Uterus (tissue), 4 donors: ENCODE measurements around the gene ACSL3. TPM values are rescaled to one million over a fixed set of nuclear protein-coding genes. Genes with fewer than 3 reads are reported as not detected.
"Not testable (repeated sequence)": the region's sequence is repeated elsewhere in the genome, so short reads cannot be mapped to it uniquely, and the experiment has no call there.

Experiments
- DNase-seq, 2 donors: peaks; one replicate each; pipeline ENCODE4 v3.0.0-alpha.2; 2019 to 2020
- H3K27ac ChIP-seq, 2 donors: fragments of 200-600 bp; sonication (generic); 1 replicate in 1 of 2; 2 replicates in 1 of 2; pipeline ENCODE4 v1.5.1; 2016 to 2018
- H3K27me3 ChIP-seq, 2 donors: fragments of 200-600 bp; sonication (generic); one replicate each; pipeline ENCODE4 v1.5.1; 2018 to 2019; ENCODE audit warnings: control low read depth in 1 of 2
- H3K36me3 ChIP-seq, 2 donors: fragments of 200-600 bp; sonication (generic); one replicate each; pipeline ENCODE4 v1.5.1; 2019; ENCODE audit warnings: control low read depth in 1 of 2
- H3K4me1 ChIP-seq, 2 donors: fragments of 200-600 bp; sonication (generic); one replicate each; pipeline ENCODE4 v1.5.1; 2018 to 2019; ENCODE audit warnings: control low read depth in 1 of 2
- H3K4me3 ChIP-seq, 2 donors: fragments of 200-600 bp; sonication (generic); 1 replicate in 1 of 2; 2 replicates in 1 of 2; pipeline ENCODE4 v1.5.1; 2018 to 2019; ENCODE audit warnings: mild to moderate bottlenecking in 1 of 2
- H3K9me3 ChIP-seq, 2 donors: fragments of 200-600 bp; sonication (generic); one replicate each; pipeline ENCODE4 v1.5.1; 2019; ENCODE audit warnings: control low read depth in 1 of 2
- POLR2A ChIP-seq, 2 donors: fragments of 450-650 bp; IDR thresholded peaks; one replicate each; pipeline ENCODE4 v1.6.1; 2016; ENCODE audit warnings: antibody characterized with exemption in 2 of 2, mild to moderate bottlenecking in 1 of 2, moderate library complexity in 1 of 2
- intact Hi-C: fragments of 100-400 bp; cut with DNase I; formaldehyde crosslinking; loops from one replicate; pipeline ENCODE4 v1.15.1; 2023; ENCODE audit warnings: low total_unique reads
- total RNA-seq, 4 donors: library from RNA; depleted of rRNA in 3 of 4; stranded (reverse); fragments of >200 nt in 3 of 4; gene quantifications; one replicate each; pipeline versions ENCODE4 v1.1.0 to v1.2.4, GENCODE V29; 2014 to 2023
- TF ChIP-seq, protein P1 (sequence below), 4 experiments: fragments of 200-600 bp in 2 of 4; fragments of 450-650 bp in 2 of 4; sonication (generic) in 2 of 4; IDR thresholded peaks; one replicate each; pipeline ENCODE4 v1.5.1; 2016 to 2019; ENCODE audit warnings: antibody characterized with exemption in 4 of 4, mild to moderate bottlenecking in 2 of 4, moderate library complexity in 1 of 4
- donor health status: DM: yes; HTN: yes; CAD: no.

Gene ACSL3
- total RNA-seq, 4 donors from 2014 or later = 39.7 to 101 (median 61.2) TPM

DNA sequence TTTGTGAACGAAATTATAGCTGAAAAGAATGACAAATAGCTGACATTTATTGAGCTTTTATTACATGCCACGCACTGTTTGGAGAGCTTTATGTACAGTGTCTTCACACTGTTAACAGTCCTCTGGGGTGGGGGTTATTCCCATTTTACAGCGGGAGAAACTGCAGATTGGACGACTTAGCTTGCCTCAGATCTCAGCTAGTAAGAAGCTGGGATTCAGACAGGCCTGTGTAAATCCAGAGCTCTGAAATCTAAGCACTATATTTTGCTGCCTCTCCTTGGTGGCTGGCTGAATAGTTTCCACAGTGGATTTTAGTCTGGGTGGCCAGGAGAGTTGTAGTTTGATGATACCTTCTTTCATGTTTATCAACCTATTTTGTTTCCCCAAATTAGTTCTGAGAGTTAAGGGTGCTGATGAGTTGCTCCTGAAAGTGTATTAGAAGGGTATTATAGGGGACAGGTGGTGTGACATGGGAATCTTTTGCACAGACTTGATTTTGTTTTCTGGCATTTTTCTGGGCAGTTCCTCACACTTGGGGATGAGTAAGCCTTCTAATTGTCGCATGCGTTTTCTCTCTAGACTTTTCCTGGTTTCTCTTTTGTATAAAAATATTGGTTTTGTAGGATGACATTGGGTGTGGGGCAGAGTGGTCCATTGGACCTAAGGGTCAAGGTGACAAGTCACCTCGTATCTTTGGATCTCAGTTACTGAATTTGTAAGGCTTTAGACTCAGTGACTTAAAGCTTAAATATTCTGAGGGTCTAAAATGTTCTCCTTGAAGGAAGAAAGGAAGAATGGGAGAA lies 1.5 kb downstream of the ACSL3 start:
- H3K4me1 ChIP-seq = peaks cover 0 to 6% of the 10 kb centered on the region in 2 donors
- no peaks in the 10 kb centered on the region for H3K9me3 ChIP-seq
- intact Hi-C loops = no loop called here
- DNase-seq = no peak
- H3K4me3 ChIP-seq = peak overlapping the region; percentile 49 to 91
- peak overlapping the region; percentile 2 to 75 for H3K27ac ChIP-seq
- TF ChIP-seq POLR2A (IDR thresholded peaks at IDR 0.05) = no peak
- TF ChIP-seq, protein P1, sequence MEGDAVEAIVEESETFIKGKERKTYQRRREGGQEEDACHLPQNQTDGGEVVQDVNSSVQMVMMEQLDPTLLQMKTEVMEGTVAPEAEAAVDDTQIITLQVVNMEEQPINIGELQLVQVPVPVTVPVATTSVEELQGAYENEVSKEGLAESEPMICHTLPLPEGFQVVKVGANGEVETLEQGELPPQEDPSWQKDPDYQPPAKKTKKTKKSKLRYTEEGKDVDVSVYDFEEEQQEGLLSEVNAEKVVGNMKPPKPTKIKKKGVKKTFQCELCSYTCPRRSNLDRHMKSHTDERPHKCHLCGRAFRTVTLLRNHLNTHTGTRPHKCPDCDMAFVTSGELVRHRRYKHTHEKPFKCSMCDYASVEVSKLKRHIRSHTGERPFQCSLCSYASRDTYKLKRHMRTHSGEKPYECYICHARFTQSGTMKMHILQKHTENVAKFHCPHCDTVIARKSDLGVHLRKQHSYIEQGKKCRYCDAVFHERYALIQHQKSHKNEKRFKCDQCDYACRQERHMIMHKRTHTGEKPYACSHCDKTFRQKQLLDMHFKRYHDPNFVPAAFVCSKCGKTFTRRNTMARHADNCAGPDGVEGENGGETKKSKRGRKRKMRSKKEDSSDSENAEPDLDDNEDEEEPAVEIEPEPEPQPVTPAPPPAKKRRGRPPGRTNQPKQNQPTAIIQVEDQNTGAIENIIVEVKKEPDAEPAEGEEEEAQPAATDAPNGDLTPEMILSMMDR (IDR thresholded peaks at IDR 0.05) = no peak
- no peaks in the 10 kb centered on the region for H3K27me3 ChIP-seq
- no peaks in the 10 kb centered on the region for H3K36me3 ChIP-seq

DNA sequence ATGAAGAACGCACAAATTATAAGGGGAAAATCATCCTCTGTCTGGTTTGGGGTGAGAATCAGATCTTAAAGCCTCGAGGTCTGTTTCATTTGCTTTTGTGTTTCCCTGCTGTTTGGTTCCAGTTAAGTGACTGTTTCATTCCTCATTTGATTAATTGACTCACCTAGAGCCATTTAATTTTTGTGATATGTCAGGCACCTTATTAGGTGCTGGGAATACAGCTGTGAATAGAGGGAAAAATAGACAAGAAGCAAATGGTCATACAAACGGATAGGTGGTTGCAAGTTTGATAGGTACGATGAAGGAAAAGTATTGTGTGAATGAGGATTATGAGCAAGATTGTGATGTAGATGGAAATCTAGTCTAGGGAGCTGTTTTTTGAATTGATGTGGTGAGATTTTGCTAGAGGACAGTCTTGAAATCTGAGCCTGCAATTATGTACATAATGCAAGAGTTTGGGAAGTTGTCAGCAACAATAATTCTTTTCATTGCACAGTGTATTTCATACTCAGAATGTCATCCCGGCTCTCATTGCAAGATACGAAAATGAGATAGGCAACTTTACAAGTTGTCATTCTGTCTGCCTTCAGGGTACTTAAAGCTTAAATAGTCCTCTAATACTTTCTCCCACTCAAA lies 2.2 kb downstream of the ACSL3 start:
- TF ChIP-seq, protein P1 (IDR thresholded peaks at IDR 0.05) = no peak
- no peak for TF ChIP-seq POLR2A (IDR thresholded peaks at IDR 0.05)
- peaks cover 0 to 6% of the 10 kb centered on the region in 2 donors for H3K4me1 ChIP-seq
- no peaks in the 10 kb centered on the region for H3K9me3 ChIP-seq
- intact Hi-C loops = no loop called here
- no peaks in the 10 kb centered on the region for H3K27me3 ChIP-seq
- H3K36me3 ChIP-seq = no peaks in the 10 kb centered on the region
- no peak overlapping the region for H3K27ac ChIP-seq
- DNase-seq = no peak
- H3K4me3 ChIP-seq = no peak overlapping the region

DNA sequence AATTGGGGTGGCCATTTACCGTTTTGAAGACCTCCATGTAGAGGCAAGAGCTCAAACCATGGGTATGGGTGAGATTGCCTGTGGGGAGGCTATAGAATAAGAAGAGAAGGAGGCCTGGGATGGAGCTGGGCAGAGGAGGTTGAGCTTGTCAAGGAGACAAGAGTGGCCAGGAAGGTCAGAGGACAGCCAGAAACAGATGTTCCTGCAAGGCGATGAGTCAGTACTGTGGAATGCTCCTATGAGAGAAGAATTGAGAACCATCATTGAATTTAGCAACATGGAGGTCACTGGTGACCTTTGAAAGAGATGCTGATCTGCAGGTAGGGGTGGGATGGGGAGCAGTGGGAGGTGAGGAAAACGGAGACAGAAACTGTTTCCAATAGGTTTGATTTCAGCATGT lies 3.5 kb downstream of the ACSL3 start:
- Histone ChIP-seq H3K27me3 (no peaks in the 10 kb centered on the region), H3K36me3 (no peaks in the 10 kb centered on the region), H3K4me1 (peaks cover 0 to 6% of the 10 kb centered on the region in 2 donors), H3K9me3 (no peaks in the 10 kb centered on the region), H3K27ac (no peak overlapping the region), H3K4me3 (no peak overlapping the region)
- intact Hi-C loops = no loop called here
- peak in 1 of 2 donors; percentile 27 for DNase-seq
- TF ChIP-seq POLR2A (IDR thresholded peaks at IDR 0.05) = no peak
- TF ChIP-seq, protein P1 (IDR thresholded peaks at IDR 0.05) = no peak

DNA sequence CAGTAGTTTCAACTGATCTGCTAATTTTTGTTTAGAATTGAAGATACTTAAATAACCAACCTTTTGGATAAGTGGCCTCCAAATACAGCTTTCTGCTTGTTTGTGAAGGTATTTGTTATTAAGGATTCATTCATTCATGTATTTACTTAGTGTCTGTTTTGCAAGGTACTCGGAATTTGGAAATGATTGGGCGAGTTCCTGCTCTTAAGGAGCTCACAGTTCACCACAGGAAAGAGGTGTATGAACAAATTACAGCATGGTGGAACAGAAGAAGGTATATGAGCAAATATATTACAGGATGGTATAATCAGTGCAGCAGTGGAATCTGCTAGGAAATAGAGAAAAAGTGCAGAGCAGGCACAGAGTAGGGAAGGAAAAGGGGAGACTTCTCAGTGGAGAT lies 4.5 kb downstream of the ACSL3 start:
- Histone ChIP-seq H3K27me3 (no peaks in the 10 kb centered on the region), H3K27ac (no peak overlapping the region), H3K4me3 (no peak overlapping the region), H3K4me1 (peaks cover 0 to 3% of the 10 kb centered on the region in 2 donors), H3K9me3 (no peaks in the 10 kb centered on the region), H3K36me3 (no peaks in the 10 kb centered on the region)
- TF ChIP-seq, protein P1 (IDR thresholded peaks at IDR 0.05) = no peak
- TF ChIP-seq POLR2A (IDR thresholded peaks at IDR 0.05) = no peak
- intact Hi-C loops = no loop called here
- no peak for DNase-seq

DNA sequence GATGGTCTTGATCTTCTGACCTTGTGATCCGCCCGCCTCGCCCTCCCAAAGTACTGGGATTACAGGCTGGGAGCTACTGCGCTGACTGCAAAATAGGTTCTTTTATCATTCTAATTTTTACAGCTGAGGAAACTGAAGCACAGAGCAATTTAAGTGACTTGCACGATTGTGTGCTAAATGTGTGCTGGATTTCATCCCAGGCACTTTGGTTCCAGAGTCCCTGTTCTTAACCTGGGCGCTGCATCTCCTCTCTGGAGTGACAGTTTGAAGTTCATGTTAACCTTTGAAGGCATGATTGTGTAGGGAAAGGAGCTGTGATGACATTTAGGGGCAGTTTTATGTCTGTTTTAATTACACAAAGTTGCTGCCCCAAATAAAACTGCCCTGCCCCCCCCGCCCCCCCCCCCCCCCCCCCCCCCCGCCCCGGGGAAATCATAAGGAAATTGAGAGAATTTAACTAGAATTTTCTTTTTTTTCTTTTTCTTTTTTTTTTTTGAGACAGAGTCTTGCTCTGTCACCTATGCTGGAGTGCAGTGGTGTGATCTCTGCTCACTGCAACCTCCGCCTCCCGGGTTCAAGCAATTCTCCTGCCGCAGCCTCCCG lies 5.6 kb downstream of the ACSL3 start:
- no peak overlapping the region for H3K4me3 ChIP-seq
- H3K27ac ChIP-seq = no peak overlapping the region
- H3K27me3 ChIP-seq = no peaks in the 10 kb centered on the region
- intact Hi-C loops = no loop called here
- DNase-seq = no peak
- H3K9me3 ChIP-seq = no peaks in the 10 kb centered on the region
- peaks cover 0 to 3% of the 10 kb centered on the region in 2 donors for H3K4me1 ChIP-seq
- H3K36me3 ChIP-seq = no peaks in the 10 kb centered on the region
- TF ChIP-seq POLR2A (IDR thresholded peaks at IDR 0.05) = no peak
- TF ChIP-seq, protein P1 (IDR thresholded peaks at IDR 0.05) = no peak

DNA sequence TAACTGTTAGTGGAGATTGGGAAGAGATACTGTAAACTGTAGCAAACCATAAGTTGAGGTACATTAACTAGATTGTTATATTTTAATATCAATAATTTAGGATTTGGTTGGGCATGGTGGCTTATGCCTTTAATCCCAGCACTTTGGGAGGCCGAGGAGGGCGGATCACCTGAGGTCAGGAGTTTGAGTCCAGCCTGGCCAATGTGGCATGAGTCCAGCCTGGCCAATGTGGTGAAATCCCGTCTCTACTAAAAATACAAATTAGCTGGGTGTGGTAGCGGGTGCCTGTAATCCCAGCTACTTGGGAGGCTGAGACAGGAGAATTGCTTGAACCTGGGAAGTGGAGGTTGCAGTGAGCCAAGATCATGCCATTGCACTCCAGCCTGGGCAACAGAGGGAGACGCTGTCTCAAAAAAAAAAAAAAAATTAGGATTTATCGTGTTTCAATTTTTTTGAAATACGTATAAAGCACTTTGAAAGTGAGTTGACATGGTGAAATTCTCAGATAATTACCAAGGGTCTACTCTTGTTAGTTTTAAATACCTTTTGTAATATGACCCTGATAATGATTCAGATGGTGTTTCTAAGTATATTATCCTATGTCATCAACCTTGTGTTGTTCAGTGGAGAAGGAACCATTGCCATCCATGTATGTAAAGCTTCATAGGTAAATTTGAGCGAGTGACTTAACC lies 7.9 kb downstream of the ACSL3 start:
- intact Hi-C loops, H3K27me3 ChIP-seq, H3K4me1 ChIP-seq, H3K36me3 ChIP-seq, H3K9me3 ChIP-seq, H3K27ac ChIP-seq, H3K4me3 ChIP-seq, DNase-seq: not testable (repeated sequence)
